AG09309 (cell line): ENCODE data around the gene ATP6V0C.

ENCODE experiments used
- DNase-seq: peaks from one replicate; pipeline ENCODE4 v3.0.0-alpha.2; 2010; ENCODE audit warnings: low read depth
- H3K4me3 ChIP-seq: 2 replicates; pipeline ENCODE4 v1.5.1; 2011; ENCODE audit warnings: mild to moderate bottlenecking, low read depth, low read length, moderate library complexity; ENCODE audit not compliant: control insufficient read depth
- CTCF ChIP-seq: IDR thresholded peaks from 2 replicates; pipeline ENCODE4 v1.5.1; 2011; ENCODE audit warnings: mild to moderate bottlenecking, low read depth, low read length, inconsistent platforms; ENCODE audit not compliant: insufficient read depth, control insufficient read depth; ENCODE audit errors: missing control alignments

The ATP6V0C gene

GRCh38 chr16:2486645-2487516 is 26.9 kb upstream of the ATP6V0C start:
- no peak overlapping the region for H3K4me3 ChIP-seq
- no peak for DNase-seq
- TF ChIP-seq CTCF, result peak; percentile 19

GRCh38 chr16:2487517-2487842 is 26.3 kb upstream of the ATP6V0C start:
- DNase-seq, result no peak
- H3K4me3 ChIP-seq, result no peak overlapping the region
- no peak for TF ChIP-seq CTCF

GRCh38 chr16:2487903-2488531 is 25.7 kb upstream of the ATP6V0C start:
- DNase-seq, result no peak
- TF ChIP-seq CTCF, result no peak

GRCh38 chr16:2489581-2489980 is 24.2 kb upstream of the ATP6V0C start:
- no peak overlapping the region for H3K4me3 ChIP-seq
- no peak for TF ChIP-seq CTCF
- DNase-seq, result no peak

More at GRCh38 chr16:2487903-2488531, 25.7 kb upstream of the ATP6V0C start:
- H3K4me3 ChIP-seq, result no peak overlapping the region

- no peak for DNase-seq
- no peak for TF ChIP-seq CTCF
- H3K4me3 ChIP-seq, result no peak overlapping the region
Observed at GRCh38 chr16:2490190-2491105, 23.3 kb upstream of the ATP6V0C start.

GRCh38 chr16:2492292-2492691 is 21.5 kb upstream of the ATP6V0C start:
- H3K4me3 ChIP-seq, result no peak overlapping the region
- DNase-seq, result no peak
- no peak for TF ChIP-seq CTCF
